ENCODE data around the gene NKD2.

DNA sequence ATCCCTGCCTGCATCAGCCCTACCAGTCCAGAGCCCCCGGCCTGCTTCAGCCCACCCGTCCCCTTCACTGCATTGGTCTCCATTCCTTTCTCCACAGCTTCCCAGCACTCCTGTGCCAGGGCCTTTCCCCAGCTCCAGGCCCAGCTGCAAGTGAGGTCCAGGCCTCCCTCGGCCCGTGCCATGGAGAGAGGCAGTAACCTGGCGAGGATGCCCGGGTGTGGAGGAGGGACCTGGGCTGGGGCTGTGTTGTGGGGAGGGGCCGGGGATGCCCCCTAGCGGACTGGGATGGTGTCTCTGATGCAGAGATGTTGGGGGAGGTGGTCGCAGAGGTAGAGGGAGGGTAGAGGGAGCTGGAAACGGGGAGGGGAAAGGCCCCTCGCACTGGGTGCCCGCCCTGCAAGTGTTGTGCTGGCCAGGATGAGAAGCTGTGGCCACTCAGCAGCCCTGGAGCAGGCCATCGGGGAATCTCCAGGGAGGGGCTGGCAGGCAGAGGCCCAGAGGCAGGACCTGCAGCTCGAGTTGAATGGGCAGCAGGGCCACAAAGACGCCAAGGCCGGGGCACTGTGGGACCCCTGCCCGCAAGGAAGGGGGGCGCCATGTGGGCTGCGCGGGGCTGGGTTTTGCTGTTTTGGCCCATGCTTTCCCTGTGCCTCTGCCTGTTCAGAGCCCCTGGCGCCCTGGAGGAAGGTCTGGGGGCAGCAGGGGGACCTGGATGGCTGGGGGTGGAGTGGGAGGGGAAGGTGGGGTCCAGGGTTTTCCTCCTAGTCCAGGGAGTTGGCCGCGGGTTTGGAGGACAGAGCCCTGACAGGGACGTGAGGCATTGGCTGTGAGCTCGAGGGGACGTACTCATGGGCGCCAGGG, 26.0 kb upstream of the NKD2 start:
- TF ChIP-seq, protein P1, sequence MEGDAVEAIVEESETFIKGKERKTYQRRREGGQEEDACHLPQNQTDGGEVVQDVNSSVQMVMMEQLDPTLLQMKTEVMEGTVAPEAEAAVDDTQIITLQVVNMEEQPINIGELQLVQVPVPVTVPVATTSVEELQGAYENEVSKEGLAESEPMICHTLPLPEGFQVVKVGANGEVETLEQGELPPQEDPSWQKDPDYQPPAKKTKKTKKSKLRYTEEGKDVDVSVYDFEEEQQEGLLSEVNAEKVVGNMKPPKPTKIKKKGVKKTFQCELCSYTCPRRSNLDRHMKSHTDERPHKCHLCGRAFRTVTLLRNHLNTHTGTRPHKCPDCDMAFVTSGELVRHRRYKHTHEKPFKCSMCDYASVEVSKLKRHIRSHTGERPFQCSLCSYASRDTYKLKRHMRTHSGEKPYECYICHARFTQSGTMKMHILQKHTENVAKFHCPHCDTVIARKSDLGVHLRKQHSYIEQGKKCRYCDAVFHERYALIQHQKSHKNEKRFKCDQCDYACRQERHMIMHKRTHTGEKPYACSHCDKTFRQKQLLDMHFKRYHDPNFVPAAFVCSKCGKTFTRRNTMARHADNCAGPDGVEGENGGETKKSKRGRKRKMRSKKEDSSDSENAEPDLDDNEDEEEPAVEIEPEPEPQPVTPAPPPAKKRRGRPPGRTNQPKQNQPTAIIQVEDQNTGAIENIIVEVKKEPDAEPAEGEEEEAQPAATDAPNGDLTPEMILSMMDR (IDR thresholded peaks at IDR 0.05 in 8 of 11, conservative IDR thresholded peaks at IDR 0.05 in 3 of 11) = no peak
- TF ChIP-seq POLR2A (IDR thresholded peaks at IDR 0.05) (no peak), POLR2AphosphoS5 (IDR thresholded peaks at IDR 0.05) (peak in 1 of 3 donors; percentile 8)
